Measurements from ENCODE around the gene BST1. TPM values are rescaled to one million over a fixed set of nuclear protein-coding genes. Genes with fewer than 3 reads are reported as not detected.

BST1 gene
- polyA plus RNA-seq, 4 donors = 12.8 to 16.0 (median 14.6) TPM

GRCh38 chr4:15675356-15675755, 27.5 kb upstream of the BST1 start:
- no peak for DNase-seq (ENCODE audit: low read depth in 4 of 4, low spot score in 3 of 4)

- DNase-seq (ENCODE audit: low read depth in 4 of 4, low spot score in 3 of 4) = no peak
Observed at GRCh38 chr4:15676039-15676438, 26.8 kb upstream of the BST1 start.

- no peak for DNase-seq (ENCODE audit: low read depth in 4 of 4, low spot score in 3 of 4)
Observed at GRCh38 chr4:15676899-15677298, 26.0 kb upstream of the BST1 start.

GRCh38 chr4:15677507-15677988, 25.3 kb upstream of the BST1 start:
- peak in 2 of 4 donors; percentile 8 to 28 for DNase-seq (ENCODE audit: low read depth in 4 of 4, low spot score in 3 of 4)

DNA sequence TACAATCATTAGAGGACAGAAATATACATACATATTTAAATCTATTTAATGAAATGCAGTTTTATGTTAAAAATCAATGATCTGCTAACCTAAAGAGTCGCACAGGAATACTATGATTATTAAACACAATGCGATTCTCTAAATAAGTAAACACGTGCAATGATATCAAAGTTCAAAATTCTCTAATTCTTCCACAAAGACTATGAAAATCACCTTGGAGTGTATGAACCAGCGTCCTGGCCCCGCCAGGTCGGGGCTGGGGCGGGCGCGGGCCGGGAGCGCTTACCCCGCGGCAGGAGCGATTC, 21.8 kb upstream of the BST1 start:
- no peak for DNase-seq (ENCODE audit: low read depth in 4 of 4, low spot score in 3 of 4)

- DNase-seq (ENCODE audit: low read depth in 4 of 4, low spot score in 3 of 4) = peak; percentile 98 to 99 (median 98)
Observed at GRCh38 chr4:15681372-15682241, 21.3 kb upstream of the BST1 start, which contains the start of gene FAM200B. Gene FAM200B, plus strand, starts transcription at chr4:15681827. Its CDS starts 5,151 bp downstream, at chr4:15686978.

DNA sequence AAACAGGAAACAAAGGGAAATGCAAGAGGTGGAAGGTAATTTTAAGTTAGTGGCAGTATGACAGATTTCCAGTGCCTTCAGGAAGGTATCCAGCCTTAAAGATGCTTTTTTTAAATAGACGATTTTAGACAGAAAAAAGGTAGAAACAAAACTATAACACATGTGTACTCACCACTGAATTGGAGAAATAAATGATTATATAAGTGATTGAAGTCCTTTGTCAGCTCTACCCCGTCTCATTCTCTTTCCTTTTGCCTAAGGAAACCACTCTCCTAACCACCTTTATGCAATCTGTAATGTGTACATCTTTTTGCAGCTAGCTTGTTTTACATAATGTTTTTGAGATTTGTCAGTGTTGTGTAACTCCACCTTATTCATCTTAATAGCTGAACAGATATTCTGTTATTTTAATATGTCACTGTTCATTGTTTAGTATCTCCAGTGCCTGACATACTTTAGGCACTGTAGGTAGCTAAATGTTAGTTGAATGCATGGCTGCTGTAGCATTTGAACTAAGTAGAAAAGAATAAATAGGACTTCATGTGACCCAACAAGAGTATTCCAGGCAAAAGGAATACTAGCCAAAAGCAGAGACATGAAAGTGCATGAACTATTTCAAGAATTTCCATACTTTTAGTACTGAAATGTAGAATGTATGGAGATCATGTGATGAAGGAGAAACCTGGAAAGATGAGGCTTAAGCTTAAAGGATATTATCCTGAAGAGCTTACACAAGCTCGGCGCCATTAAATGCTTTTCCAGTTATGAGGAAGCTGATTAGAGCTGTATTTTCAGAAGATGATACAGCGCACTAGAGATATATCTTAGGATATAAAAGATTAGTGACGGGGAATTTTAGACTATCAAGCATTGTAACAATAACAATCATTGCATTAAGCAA, 20.4 kb upstream of the BST1 start:
- DNase-seq (ENCODE audit: low read depth in 4 of 4, low spot score in 3 of 4) = peak in 2 of 4 donors; percentile 7 to 13

DNA sequence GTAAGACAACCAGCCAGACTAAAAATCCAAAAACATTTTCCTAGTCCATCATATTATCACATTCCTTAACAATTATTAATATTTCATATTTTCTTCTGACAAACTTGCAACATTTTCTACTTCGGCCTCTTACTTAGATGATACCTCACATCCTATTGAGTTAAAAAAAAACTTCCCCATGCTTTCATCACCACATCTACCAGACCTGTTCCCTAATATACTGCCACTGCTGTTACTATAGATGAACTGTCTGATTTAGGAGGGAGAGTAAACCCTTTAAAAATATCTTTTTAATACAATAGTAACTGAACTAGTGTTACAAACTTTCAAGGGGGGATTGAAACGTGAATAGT, 19.7 kb upstream of the BST1 start:
- no peak for DNase-seq (ENCODE audit: low read depth in 4 of 4, low spot score in 3 of 4)

GRCh38 chr4:15684498-15684897, 18.4 kb upstream of the BST1 start:
- DNase-seq (ENCODE audit: low read depth in 4 of 4, low spot score in 3 of 4) = no peak

DNA sequence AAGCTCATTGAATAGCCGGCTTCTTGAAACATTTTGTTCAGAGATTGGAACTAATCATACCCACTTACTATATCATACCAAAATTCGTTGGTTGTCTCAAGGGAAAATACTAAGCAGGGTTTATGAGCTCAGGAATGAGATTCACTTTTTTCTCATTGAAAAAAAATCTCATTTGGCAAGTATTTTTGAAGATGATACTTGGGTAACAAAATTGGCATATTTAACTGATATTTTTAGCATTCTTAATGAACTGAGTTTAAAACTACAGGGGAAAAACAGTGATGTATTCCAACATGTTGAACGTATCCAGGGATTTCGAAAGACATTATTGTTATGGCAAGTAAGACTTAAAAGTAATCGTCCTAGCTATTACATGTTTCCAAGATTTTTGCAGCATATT, 14.8 kb upstream of the BST1 start:
- no peak for DNase-seq (ENCODE audit: low read depth in 4 of 4, low spot score in 3 of 4)

- DNase-seq (ENCODE audit: low read depth in 4 of 4, low spot score in 3 of 4) = no peak
Observed at GRCh38 chr4:15689540-15689939, 13.3 kb upstream of the BST1 start.

- no peak for DNase-seq (ENCODE audit: low read depth in 4 of 4, low spot score in 3 of 4)
Observed at GRCh38 chr4:15690020-15690809, 12.7 kb upstream of the BST1 start.

- no peak for DNase-seq (ENCODE audit: low read depth in 4 of 4, low spot score in 3 of 4)
Observed at GRCh38 chr4:15691346-15692135, 11.3 kb upstream of the BST1 start.

- no peak for DNase-seq (ENCODE audit: low read depth in 4 of 4, low spot score in 3 of 4)
Observed at GRCh38 chr4:15692602-15693001, 10.3 kb upstream of the BST1 start.

GRCh38 chr4:15694431-15694830, 8.4 kb upstream of the BST1 start:
- no peak for DNase-seq (ENCODE audit: low read depth in 4 of 4, low spot score in 3 of 4)

DNA sequence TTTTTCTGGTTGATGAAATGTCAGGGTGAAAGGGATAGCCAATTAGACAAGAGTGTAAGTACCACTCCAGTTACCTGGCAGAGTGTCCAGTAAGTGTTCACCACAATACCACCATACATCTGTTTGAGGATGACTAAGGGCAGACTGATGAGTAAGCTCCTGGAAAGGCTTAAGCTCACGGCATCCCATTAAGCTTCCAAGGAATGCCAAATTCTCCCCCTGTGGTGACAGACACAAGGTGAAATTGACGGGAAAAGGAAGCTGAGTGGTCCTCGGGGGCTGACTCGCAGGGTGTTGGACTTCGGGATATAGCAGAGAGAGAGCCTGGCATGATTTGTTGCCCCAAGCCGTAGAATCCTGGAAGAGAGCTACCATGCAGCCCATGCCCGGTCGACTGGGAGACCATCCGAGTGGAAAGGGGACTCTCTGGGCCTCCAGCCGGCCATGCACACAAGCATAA, 7.6 kb upstream of the BST1 start:
- no peak for DNase-seq (ENCODE audit: low read depth in 4 of 4, low spot score in 3 of 4)

GRCh38 chr4:15695729-15696128, 7.1 kb upstream of the BST1 start:
- DNase-seq (ENCODE audit: low read depth in 4 of 4, low spot score in 3 of 4) = no peak

DNA sequence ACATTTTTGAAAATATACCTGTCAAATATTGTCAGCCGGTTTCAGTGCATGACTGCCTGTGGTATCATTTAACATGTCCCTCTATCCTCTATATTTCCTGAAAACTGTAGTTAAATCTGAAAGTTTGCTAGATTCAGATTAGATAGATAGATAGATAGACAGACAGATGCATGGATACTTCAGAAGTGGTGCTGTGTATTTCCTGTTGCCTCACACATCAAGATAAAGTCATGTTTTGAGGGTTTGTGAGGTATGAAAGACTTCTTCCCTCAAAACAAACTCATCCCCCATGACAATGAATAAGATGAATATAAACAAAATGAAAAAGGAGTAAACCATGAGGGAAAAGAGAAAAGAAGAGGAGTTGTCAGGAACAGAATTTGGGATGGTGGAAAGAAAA, 6.0 kb upstream of the BST1 start:
- DNase-seq (ENCODE audit: low read depth in 4 of 4, low spot score in 3 of 4) = no peak

DNA sequence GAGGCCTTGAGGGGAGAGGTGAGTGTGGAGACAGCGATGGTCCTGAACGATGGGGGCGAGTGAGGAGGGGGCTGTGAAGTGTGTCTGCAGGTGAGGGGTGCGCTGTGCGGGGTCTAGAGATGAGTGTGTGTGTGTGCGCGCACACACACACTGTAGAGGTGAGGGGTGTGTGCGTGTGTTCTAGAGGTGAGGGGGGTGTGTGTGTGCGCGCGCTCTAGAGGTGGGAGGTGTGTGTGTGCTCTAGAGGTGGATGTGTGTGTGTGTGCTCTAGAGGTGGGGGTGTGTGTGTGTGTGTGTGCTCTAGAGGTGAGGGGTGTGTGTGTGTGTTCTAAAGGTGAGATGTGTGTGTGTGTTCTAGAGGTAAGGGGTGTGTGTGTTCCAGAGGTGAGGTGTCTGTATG, 574 bp downstream of the BST1 start:
- DNase-seq (ENCODE audit: low read depth in 4 of 4, low spot score in 3 of 4) = no peak

DNA sequence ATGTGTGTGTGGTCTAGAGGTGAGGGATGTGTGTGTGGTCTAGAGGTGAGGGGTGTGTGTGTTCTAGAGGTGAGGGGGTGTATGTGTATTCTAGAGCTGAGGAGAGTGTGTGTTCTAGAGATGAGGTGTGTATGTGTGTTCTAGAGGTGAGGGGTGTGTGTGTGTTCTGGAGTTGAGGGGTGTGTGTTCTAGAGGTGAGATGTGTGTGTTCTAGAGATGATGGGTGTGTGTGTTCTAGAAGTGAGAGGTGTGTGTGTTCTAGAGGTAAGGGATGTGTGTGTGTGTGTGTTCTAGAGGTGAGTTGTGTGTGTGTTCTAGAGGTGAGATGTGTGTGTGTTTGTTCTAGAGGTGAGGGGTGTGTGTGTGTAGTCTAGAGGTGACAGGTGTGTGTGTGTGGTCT, 1.3 kb downstream of the BST1 start:
- no peak for DNase-seq (ENCODE audit: low read depth in 4 of 4, low spot score in 3 of 4)

Data from right renal pelvis (tissue), 4 donors.